WTC11 (cell line): Measurements from ENCODE around the gene AHRR.

Source experiments
- CREB1 ChIP-seq: sonication (generic); formaldehyde crosslinking; IDR thresholded peaks from 2 replicates; pipeline ENCODE4 v1.8.0; 2023; ENCODE audit warnings: mild to moderate bottlenecking, missing genetic modification reagents
- RELA ChIP-seq: sonication (generic); formaldehyde crosslinking; IDR thresholded peaks from 2 replicates; pipeline ENCODE4 v1.8.1; 2022; ENCODE audit warnings: missing genetic modification reagents, mild to moderate bottlenecking, borderline replicate concordance
- SP1 ChIP-seq: sonication (generic); formaldehyde crosslinking; conservative IDR thresholded peaks from 2 replicates; pipeline ENCODE4 v1.8.1; 2022; ENCODE audit warnings: missing genetic modification reagents
- TCF7 ChIP-seq: sonication (generic); formaldehyde crosslinking; IDR thresholded peaks from 2 replicates; pipeline ENCODE4 v1.8.0; 2022; ENCODE audit warnings: mild to moderate bottlenecking, low read depth, missing genetic modification reagents, moderate library complexity
- ZNF671 ChIP-seq: fragments of 250-450 bp; sonication (Bioruptor Pico); IDR thresholded peaks from 2 replicates; pipeline ENCODE4 v1.8.0; 2021; ENCODE audit warnings: mild to moderate bottlenecking
- TF ChIP-seq, protein P1 (sequence below): fragments of 200-600 bp; IDR thresholded peaks from 2 replicates; pipeline ENCODE4 v1.8.0; 2022; ENCODE audit warnings: antibody characterized with exemption
- TF ChIP-seq, protein P2 (sequence below): sonication (generic); formaldehyde crosslinking; conservative IDR thresholded peaks from 2 replicates; pipeline ENCODE4 v1.8.1; 2022; ENCODE audit warnings: mild to moderate bottlenecking, missing genetic modification reagents
- TF ChIP-seq, protein P3 (sequence below): fragments of 250-450 bp; sonication (Bioruptor Pico); IDR thresholded peaks from 2 replicates; pipeline ENCODE4 v1.9.0; 2021; ENCODE audit warnings: mild to moderate bottlenecking

DNA sequence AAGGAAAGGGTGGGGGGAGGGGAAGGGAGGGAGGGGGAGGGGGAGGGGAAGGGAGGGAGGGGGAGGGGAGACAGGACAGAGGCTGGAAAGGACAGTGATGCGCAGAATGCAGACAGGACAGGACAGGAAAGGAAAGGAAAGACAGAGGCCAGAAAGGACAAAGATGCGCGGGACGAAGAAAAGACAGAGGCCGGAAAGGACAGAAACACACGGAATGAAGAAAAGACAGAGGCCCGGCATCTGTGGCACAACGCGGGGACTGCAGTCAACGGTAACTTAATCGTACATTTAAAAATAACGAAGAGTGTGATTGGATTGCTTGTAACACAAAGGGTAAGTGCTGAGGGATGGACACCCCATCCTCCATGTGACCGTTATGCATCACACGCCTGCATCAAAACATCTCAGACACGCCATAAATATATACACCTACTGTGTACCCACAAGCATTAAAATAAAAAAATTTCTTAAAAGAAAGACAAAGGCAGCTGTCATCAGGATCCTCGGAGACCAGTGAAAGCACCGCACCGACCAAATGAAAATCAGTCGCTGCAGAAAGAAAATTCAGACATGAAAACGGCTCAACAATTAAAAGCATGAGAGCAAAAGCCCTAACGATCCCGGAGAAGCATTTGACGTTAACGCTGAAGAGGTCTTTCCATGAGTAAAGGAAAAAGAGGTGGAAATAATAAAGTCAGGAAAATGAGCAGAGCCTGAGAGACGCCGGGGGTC, 68.5 kb downstream of the AHRR start:
- no peak for TF ChIP-seq RELA
- no peak for TF ChIP-seq ZNF671 (CRISPR knock-in tag)
- no peak for TF ChIP-seq CREB1 (CRISPR knock-in tag)
- TF ChIP-seq, protein P1, sequence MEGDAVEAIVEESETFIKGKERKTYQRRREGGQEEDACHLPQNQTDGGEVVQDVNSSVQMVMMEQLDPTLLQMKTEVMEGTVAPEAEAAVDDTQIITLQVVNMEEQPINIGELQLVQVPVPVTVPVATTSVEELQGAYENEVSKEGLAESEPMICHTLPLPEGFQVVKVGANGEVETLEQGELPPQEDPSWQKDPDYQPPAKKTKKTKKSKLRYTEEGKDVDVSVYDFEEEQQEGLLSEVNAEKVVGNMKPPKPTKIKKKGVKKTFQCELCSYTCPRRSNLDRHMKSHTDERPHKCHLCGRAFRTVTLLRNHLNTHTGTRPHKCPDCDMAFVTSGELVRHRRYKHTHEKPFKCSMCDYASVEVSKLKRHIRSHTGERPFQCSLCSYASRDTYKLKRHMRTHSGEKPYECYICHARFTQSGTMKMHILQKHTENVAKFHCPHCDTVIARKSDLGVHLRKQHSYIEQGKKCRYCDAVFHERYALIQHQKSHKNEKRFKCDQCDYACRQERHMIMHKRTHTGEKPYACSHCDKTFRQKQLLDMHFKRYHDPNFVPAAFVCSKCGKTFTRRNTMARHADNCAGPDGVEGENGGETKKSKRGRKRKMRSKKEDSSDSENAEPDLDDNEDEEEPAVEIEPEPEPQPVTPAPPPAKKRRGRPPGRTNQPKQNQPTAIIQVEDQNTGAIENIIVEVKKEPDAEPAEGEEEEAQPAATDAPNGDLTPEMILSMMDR = no peak
- TF ChIP-seq SP1 (CRISPR knock-in tag) = no peak
- TF ChIP-seq, protein P2, sequence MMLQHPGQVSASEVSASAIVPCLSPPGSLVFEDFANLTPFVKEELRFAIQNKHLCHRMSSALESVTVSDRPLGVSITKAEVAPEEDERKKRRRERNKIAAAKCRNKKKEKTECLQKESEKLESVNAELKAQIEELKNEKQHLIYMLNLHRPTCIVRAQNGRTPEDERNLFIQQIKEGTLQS (CRISPR knock-in tag) = no peak
- TF ChIP-seq, protein P3, sequence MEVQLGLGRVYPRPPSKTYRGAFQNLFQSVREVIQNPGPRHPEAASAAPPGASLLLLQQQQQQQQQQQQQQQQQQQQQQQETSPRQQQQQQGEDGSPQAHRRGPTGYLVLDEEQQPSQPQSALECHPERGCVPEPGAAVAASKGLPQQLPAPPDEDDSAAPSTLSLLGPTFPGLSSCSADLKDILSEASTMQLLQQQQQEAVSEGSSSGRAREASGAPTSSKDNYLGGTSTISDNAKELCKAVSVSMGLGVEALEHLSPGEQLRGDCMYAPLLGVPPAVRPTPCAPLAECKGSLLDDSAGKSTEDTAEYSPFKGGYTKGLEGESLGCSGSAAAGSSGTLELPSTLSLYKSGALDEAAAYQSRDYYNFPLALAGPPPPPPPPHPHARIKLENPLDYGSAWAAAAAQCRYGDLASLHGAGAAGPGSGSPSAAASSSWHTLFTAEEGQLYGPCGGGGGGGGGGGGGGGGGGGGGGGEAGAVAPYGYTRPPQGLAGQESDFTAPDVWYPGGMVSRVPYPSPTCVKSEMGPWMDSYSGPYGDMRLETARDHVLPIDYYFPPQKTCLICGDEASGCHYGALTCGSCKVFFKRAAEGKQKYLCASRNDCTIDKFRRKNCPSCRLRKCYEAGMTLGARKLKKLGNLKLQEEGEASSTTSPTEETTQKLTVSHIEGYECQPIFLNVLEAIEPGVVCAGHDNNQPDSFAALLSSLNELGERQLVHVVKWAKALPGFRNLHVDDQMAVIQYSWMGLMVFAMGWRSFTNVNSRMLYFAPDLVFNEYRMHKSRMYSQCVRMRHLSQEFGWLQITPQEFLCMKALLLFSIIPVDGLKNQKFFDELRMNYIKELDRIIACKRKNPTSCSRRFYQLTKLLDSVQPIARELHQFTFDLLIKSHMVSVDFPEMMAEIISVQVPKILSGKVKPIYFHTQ (CRISPR knock-in tag) = no peak
- TF ChIP-seq TCF7 = no peak
